Activated CD4-positive, alpha-beta T cell treated with anti-CD3 and anti-CD28 coated beads, Interleukin-2, Interleukin-6, amounts not matched to agents 100 ng/mL and 50 ng/mL, durations not matched to agents 16 hours and 8 hours (primary cell): Measurements from ENCODE around the gene NRP2.

Source experiments
- DNase-seq: peaks from one replicate; pipeline ENCODE4 v3.0.0-alpha.2; 2020

Gene NRP2

GRCh38 chr2:205734436-205735037 lies 52.2 kb downstream of the NRP2 start:
- DNase-seq = no peak

GRCh38 chr2:205738117-205738968 lies 56.0 kb downstream of the NRP2 start:
- no peak for DNase-seq

- DNase-seq = no peak
Measured at GRCh38 chr2:205739620-205740019, 57.3 kb downstream of the NRP2 start.

GRCh38 chr2:205740381-205740780 lies 58.1 kb downstream of the NRP2 start:
- no peak for DNase-seq

GRCh38 chr2:205741256-205741978 lies 59.1 kb downstream of the NRP2 start:
- no peak for DNase-seq

GRCh38 chr2:205743137-205743536 lies 60.8 kb downstream of the NRP2 start:
- DNase-seq = no peak

GRCh38 chr2:205744074-205744591 lies 61.8 kb downstream of the NRP2 start:
- DNase-seq = no peak

GRCh38 chr2:205745661-205746419 lies 63.5 kb downstream of the NRP2 start:
- DNase-seq = no peak

- DNase-seq = no peak
Measured at GRCh38 chr2:205746420-205746785, 64.1 kb downstream of the NRP2 start.

GRCh38 chr2:205747829-205748386 lies 65.6 kb downstream of the NRP2 start:
- no peak for DNase-seq

GRCh38 chr2:205748639-205749038 lies 66.3 kb downstream of the NRP2 start:
- no peak for DNase-seq

- DNase-seq = no peak
Measured at GRCh38 chr2:205749078-205749477, 66.8 kb downstream of the NRP2 start.

- DNase-seq = no peak
Measured at GRCh38 chr2:205750797-205751196, 68.5 kb downstream of the NRP2 start.

- no peak for DNase-seq
Measured at GRCh38 chr2:205751569-205752031, 69.3 kb downstream of the NRP2 start.

GRCh38 chr2:205752296-205752820 lies 70.1 kb downstream of the NRP2 start:
- no peak for DNase-seq

- no peak for DNase-seq
Measured at GRCh38 chr2:205752924-205753323, 70.6 kb downstream of the NRP2 start.

GRCh38 chr2:205754285-205754923 lies 72.1 kb downstream of the NRP2 start:
- no peak for DNase-seq

- no peak for DNase-seq
Measured at GRCh38 chr2:205754924-205755321, 72.6 kb downstream of the NRP2 start.

- no peak for DNase-seq
Measured at GRCh38 chr2:205755923-205756322, 73.6 kb downstream of the NRP2 start.

GRCh38 chr2:205757271-205757670 lies 75.0 kb downstream of the NRP2 start:
- DNase-seq = no peak

GRCh38 chr2:205758051-205758450 lies 75.8 kb downstream of the NRP2 start:
- no peak for DNase-seq

GRCh38 chr2:205758500-205758899 lies 76.2 kb downstream of the NRP2 start:
- DNase-seq = no peak
